ENCODE data around the gene CCDC38. TPM values are rescaled to one million over a fixed set of nuclear protein-coding genes. Genes with fewer than 3 reads are reported as not detected.
"Not testable (repeated sequence)": the region's sequence is repeated elsewhere in the genome, so short reads cannot be mapped to it uniquely, and the experiment has no call there.

CCDC38 gene
- polyA plus RNA-seq, 1 donor: 0.36 TPM

GRCh38 chr12:95859947-95860850 lies 82.2 kb downstream of the CCDC38 start:
- H3K4me3 ChIP-seq (ENCODE audit: low read length): peak overlapping the region; percentile 88
- H3K9me3 ChIP-seq (ENCODE audit: control insufficient read depth, low read depth, low read length): no peaks in the 10 kb centered on the region
- 51% methylated on average over 2 of the region's 10 CpGs for WGBS (ENCODE audit: insufficient coverage, low lambda C conversion rate)

GRCh38 chr12:95859344-95859816 lies 83.0 kb downstream of the CCDC38 start:
- WGBS (ENCODE audit: insufficient coverage, low lambda C conversion rate): 0% methylated on average over 3 of the region's 13 CpGs
- Histone ChIP-seq H3K4me3 (ENCODE audit: low read length) (peak overlapping the region; percentile 88), H3K36me3 (ENCODE audit: control insufficient read depth, insufficient read depth, low read length) (peaks cover 18% of the 10 kb centered on the region), H3K27ac (ENCODE audit: low read length) (peak overlapping the region; percentile 88), H3K4me1 (ENCODE audit: control insufficient read depth, insufficient read depth, low read length) (peaks cover 6% of the 10 kb centered on the region), H3K9me3 (ENCODE audit: control insufficient read depth, low read depth, low read length) (no peaks in the 10 kb centered on the region), H3K27me3 (ENCODE audit: control insufficient read depth, insufficient read depth, low read length) (peaks cover 6% of the 10 kb centered on the region)
- no peak for DNase-seq

More at GRCh38 chr12:95859947-95860850, 82.2 kb downstream of the CCDC38 start:
- H3K4me1 ChIP-seq (ENCODE audit: control insufficient read depth, insufficient read depth, low read length): peaks cover 6% of the 10 kb centered on the region
- no peak overlapping the region for H3K27ac ChIP-seq (ENCODE audit: low read length)
- peaks cover 6% of the 10 kb centered on the region for H3K27me3 ChIP-seq (ENCODE audit: control insufficient read depth, insufficient read depth, low read length)
- H3K36me3 ChIP-seq (ENCODE audit: control insufficient read depth, insufficient read depth, low read length): peaks cover 22% of the 10 kb centered on the region
- peak in 1 of 2 donors; percentile 20 for DNase-seq

DNA sequence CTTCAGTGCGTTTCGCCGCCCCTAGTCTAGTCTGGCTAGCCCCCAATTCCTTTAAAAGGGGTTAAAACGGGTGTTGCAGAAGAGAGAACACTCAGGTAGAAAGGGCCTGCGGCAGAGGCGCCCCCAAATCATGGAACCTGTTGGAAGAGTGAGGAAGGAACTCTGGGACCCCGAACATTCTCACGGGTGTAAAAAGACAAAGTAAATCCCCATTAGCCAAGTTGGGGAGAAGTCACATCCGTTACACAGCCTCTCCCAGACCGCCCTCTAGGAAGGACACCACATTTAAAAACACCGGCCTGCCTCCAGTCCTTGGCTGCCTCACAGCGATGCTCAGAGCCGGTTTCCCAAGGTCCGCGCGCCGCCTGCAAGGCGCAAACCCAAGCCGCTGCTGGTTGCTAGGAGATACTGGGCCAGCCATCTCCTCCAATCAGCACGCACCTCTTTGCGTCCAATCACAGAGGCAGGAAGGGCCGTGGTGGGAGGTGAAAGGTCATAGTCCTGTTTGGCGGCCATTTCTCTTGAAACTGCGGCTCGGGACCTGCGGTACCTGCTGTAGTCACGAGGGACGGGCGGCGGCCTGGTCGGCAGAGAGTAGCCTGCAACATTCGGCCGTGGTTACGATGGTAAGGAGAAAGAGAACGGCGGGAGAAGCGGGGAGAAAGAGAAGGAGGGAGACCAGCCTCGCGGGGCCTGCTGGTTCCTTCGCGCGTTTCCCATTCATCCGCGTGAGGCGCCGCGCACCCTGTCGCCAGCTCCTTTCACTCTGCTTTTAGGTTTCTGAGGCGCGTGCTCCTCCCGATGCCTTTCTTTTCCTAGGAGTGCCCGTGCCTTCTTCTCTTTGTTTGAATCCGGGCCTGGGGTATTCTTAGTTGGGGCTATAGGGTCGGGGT lies 83.7 kb downstream of the CCDC38 start, which contains the start of gene SNRPF:
SNRPF (plus strand) TSS at position 502 of the 893 bp plus-strand sequence; CDS start at position 624, 122 bp downstream.
- peaks cover 6% of the 10 kb centered on the region for H3K4me1 ChIP-seq (ENCODE audit: control insufficient read depth, insufficient read depth, low read length)
- peak within 1 kb of the TSS; percentile 88 for H3K27ac ChIP-seq (ENCODE audit: low read length)
- H3K27me3 ChIP-seq (ENCODE audit: control insufficient read depth, insufficient read depth, low read length): peaks cover 8% of the 10 kb centered on the region
- peak; percentile 97 to 98 for DNase-seq
- H3K36me3 ChIP-seq (ENCODE audit: control insufficient read depth, insufficient read depth, low read length): peaks cover 18% of the 10 kb centered on the region
- WGBS (ENCODE audit: insufficient coverage, low lambda C conversion rate): no CpG with 5 or more reads among the region's 54 CpGs
- H3K4me3 ChIP-seq (ENCODE audit: low read length): peak within 1 kb of the TSS; percentile 88
- no peaks in the 10 kb centered on the region for H3K9me3 ChIP-seq (ENCODE audit: control insufficient read depth, low read depth, low read length)

DNA sequence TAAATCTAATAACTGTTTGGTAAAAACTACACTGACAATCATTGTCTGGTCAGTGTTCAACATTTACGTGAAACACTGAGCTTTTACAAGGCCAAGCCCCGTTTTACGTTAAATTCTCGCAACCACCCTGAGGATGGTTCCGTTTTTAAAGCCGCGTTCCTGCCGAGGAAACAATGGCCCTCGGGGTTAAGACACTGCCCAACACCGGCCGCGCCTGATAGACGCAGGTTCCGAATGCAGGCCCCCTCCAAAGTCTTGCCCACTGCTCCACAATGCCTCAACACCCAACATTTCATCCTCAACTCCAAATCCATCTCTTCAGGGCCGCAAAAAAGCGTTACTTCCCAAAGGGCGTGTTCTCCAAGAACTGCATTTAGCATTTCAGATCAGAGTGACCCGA lies 84.6 kb downstream of the CCDC38 start:
- no peak overlapping the region for H3K4me3 ChIP-seq (ENCODE audit: low read length)
- WGBS (ENCODE audit: insufficient coverage, low lambda C conversion rate): 84% methylated on average over 5 of the region's 18 CpGs
- DNase-seq: peak in 1 of 2 donors; percentile 6

GRCh38 chr12:95857156-95857555 lies 85.3 kb downstream of the CCDC38 start:
- no peak for DNase-seq
- peaks cover 6% of the 10 kb centered on the region for H3K4me1 ChIP-seq (ENCODE audit: control insufficient read depth, insufficient read depth, low read length)
- peaks cover 8% of the 10 kb centered on the region for H3K27me3 ChIP-seq (ENCODE audit: control insufficient read depth, insufficient read depth, low read length)
- H3K36me3 ChIP-seq (ENCODE audit: control insufficient read depth, insufficient read depth, low read length): peaks cover 8% of the 10 kb centered on the region
- no peaks in the 10 kb centered on the region for H3K9me3 ChIP-seq (ENCODE audit: control insufficient read depth, low read depth, low read length)
- H3K27ac ChIP-seq (ENCODE audit: low read length): no peak overlapping the region
- no CpG with 5 or more reads among the region's 7 CpGs for WGBS (ENCODE audit: insufficient coverage, low lambda C conversion rate)
- no peak overlapping the region for H3K4me3 ChIP-seq (ENCODE audit: low read length)

More for the DNA sequence above, 84.6 kb downstream of the CCDC38 start:
- Histone ChIP-seq H3K27me3 (ENCODE audit: control insufficient read depth, insufficient read depth, low read length) (peaks cover 8% of the 10 kb centered on the region), H3K36me3 (ENCODE audit: control insufficient read depth, insufficient read depth, low read length) (peaks cover 14% of the 10 kb centered on the region), H3K27ac (ENCODE audit: low read length) (no peak overlapping the region), H3K4me1 (ENCODE audit: control insufficient read depth, insufficient read depth, low read length) (peaks cover 6% of the 10 kb centered on the region), H3K9me3 (ENCODE audit: control insufficient read depth, low read depth, low read length) (no peaks in the 10 kb centered on the region)

- no CpG with 5 or more reads among the region's 4 CpGs for WGBS (ENCODE audit: insufficient coverage, low lambda C conversion rate)
- Histone ChIP-seq H3K4me3 (ENCODE audit: low read length) (no peak overlapping the region), H3K9me3 (ENCODE audit: control insufficient read depth, low read depth, low read length) (no peaks in the 10 kb centered on the region), H3K27ac (ENCODE audit: low read length) (no peak overlapping the region), H3K36me3 (ENCODE audit: control insufficient read depth, insufficient read depth, low read length) (no peaks in the 10 kb centered on the region), H3K27me3 (ENCODE audit: control insufficient read depth, insufficient read depth, low read length) (peaks cover 3% of the 10 kb centered on the region), H3K4me1 (ENCODE audit: control insufficient read depth, insufficient read depth, low read length) (no peaks in the 10 kb centered on the region)
- DNase-seq: no peak
Observed at GRCh38 chr12:95852133-95852532, 90.3 kb downstream of the CCDC38 start.

- WGBS (ENCODE audit: insufficient coverage, low lambda C conversion rate): 67% methylated on average over 2 of the region's 3 CpGs
- Histone ChIP-seq H3K27me3 (ENCODE audit: control insufficient read depth, insufficient read depth, low read length) (peaks cover 2% of the 10 kb centered on the region), H3K36me3 (ENCODE audit: control insufficient read depth, insufficient read depth, low read length) (no peaks in the 10 kb centered on the region), H3K4me3 (ENCODE audit: low read length) (no peak overlapping the region), H3K9me3 (ENCODE audit: control insufficient read depth, low read depth, low read length) (no peaks in the 10 kb centered on the region), H3K4me1 (ENCODE audit: control insufficient read depth, insufficient read depth, low read length) (no peaks in the 10 kb centered on the region), H3K27ac (ENCODE audit: low read length) (no peak overlapping the region)
- DNase-seq: no peak
Observed at GRCh38 chr12:95851606-95852005, 90.8 kb downstream of the CCDC38 start.

- Histone ChIP-seq H3K27me3 (ENCODE audit: control insufficient read depth, insufficient read depth, low read length) (peaks cover 3% of the 10 kb centered on the region), H3K4me3 (ENCODE audit: low read length) (no peak overlapping the region), H3K27ac (ENCODE audit: low read length) (no peak overlapping the region), H3K36me3 (ENCODE audit: control insufficient read depth, insufficient read depth, low read length) (no peaks in the 10 kb centered on the region), H3K9me3 (ENCODE audit: control insufficient read depth, low read depth, low read length) (no peaks in the 10 kb centered on the region), H3K4me1 (ENCODE audit: control insufficient read depth, insufficient read depth, low read length) (no peaks in the 10 kb centered on the region)
- WGBS (ENCODE audit: insufficient coverage, low lambda C conversion rate): 66% methylated on average over 7 of the region's 8 CpGs
- DNase-seq: no peak
Observed at GRCh38 chr12:95848575-95849388, 93.6 kb downstream of the CCDC38 start.

DNA sequence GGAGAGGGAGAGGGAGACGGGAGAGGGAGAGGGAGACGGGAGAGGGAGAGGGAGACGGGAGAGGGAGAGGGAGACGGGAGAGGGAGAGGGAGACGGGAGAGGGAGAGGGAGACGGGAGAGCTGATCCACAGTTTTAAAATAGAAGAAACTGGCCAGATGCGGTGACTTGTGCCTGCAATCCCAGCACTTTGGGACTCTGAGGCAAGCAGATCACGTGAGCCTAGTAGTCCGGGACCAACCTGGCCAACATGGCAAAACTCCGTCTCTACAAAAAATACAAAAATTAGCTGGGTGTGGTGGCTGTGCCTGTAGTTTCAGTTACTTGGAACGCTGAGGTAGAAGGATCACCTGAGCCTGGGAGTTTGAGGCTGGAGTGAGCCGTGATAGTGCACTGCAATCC lies 100.0 kb downstream of the CCDC38 start:
- not testable (repeated sequence) for H3K27ac ChIP-seq (ENCODE audit: low read length); DNase-seq; H3K27me3 ChIP-seq (ENCODE audit: control insufficient read depth, insufficient read depth, low read length); H3K4me1 ChIP-seq (ENCODE audit: control insufficient read depth, insufficient read depth, low read length); H3K4me3 ChIP-seq (ENCODE audit: low read length); H3K9me3 ChIP-seq (ENCODE audit: control insufficient read depth, low read depth, low read length); H3K36me3 ChIP-seq (ENCODE audit: control insufficient read depth, insufficient read depth, low read length)
- WGBS (ENCODE audit: insufficient coverage, low lambda C conversion rate): no CpG with 5 or more reads among the region's 12 CpGs

Measured in large intestine (tissue), 3 donors.